Natural killer cell (primary cell): ENCODE measurements around the gene TMEM170A. TPM values are rescaled to one million over a fixed set of nuclear protein-coding genes. Genes with fewer than 3 reads are reported as not detected.

ENCODE experiments used
- ATAC-seq, 3 donors: fragments of 150-1000 bp in 2 of 3; fragments of 200-7000 bp in 1 of 3; cut with Tn5 transposase; 1 replicate in 1 of 3; 2 replicates in 2 of 3; pipeline ENCODE4 v1.10.0; 2021; ENCODE audit warnings: mild to moderate bottlenecking in 2 of 3, moderate library complexity in 2 of 3
- DNase-seq, 2 donors: peaks; one replicate each; pipeline versions ENCODE4 v3.0.0 to v3.0.0-alpha.2; 2013 to 2021; ENCODE audit warnings: mixed read lengths in 1 of 2
- H3K27ac ChIP-seq: one replicate; pipeline ENCODE4 v1.5.1; 2013; ENCODE audit warnings: mild to moderate bottlenecking, low read length
- H3K27me3 ChIP-seq: one replicate; pipeline ENCODE4 v1.6.1; 2013; ENCODE audit warnings: low read length; ENCODE audit not compliant: control insufficient read depth, insufficient read depth
- H3K36me3 ChIP-seq: one replicate; pipeline ENCODE4 v1.6.1; 2013; ENCODE audit warnings: low read length; ENCODE audit not compliant: control insufficient read depth, insufficient read depth
- H3K4me1 ChIP-seq: one replicate; pipeline ENCODE4 v1.6.1; 2013; ENCODE audit warnings: low read length; ENCODE audit not compliant: control insufficient read depth, insufficient read depth
- H3K4me3 ChIP-seq: one replicate; pipeline ENCODE4 v1.5.1; 2013; ENCODE audit warnings: low read length
- H3K9me3 ChIP-seq: one replicate; pipeline ENCODE4 v1.6.1; 2013; ENCODE audit warnings: low read length; ENCODE audit not compliant: control insufficient read depth, insufficient read depth
- H3K27ac Mint-ChIP-seq, 2 donors: one replicate each; pipeline ENCODE4 v1.8.0; 2022; ENCODE audit warnings: mild to moderate bottlenecking in 2 of 2, mixed read lengths in 2 of 2, moderate library complexity in 1 of 2
- H3K27me3 Mint-ChIP-seq, 2 donors: one replicate each; pipeline ENCODE4 v1.8.0; 2022; ENCODE audit warnings: low read depth in 2 of 2, mixed read lengths in 2 of 2
- H3K36me3 Mint-ChIP-seq: one replicate; pipeline ENCODE4 v1.8.0; 2022; ENCODE audit warnings: mixed read lengths
- H3K4me1 Mint-ChIP-seq, 2 donors: one replicate each; pipeline ENCODE4 v1.8.0; 2022; ENCODE audit warnings: mixed read lengths in 2 of 2
- H3K4me3 Mint-ChIP-seq: one replicate; pipeline ENCODE4 v1.8.0; 2022; ENCODE audit warnings: mild to moderate bottlenecking, moderate library complexity, mixed read lengths
- H3K9me3 Mint-ChIP-seq, 2 donors: one replicate each; pipeline ENCODE4 v1.8.0; 2022; ENCODE audit warnings: mixed read lengths in 2 of 2
- WGBS: methylation state at CpG from one replicate; pipeline ENCODE4 v1.1.7; 2013; ENCODE audit warnings: missing lambda C conversion rate; ENCODE audit not compliant: insufficient coverage; 5-methylcytosine and 5-hydroxymethylcytosine counted together
- intact Hi-C: fragments of 100-400 bp; cut with micrococcal nuclease; formaldehyde crosslinking; loops from one replicate; pipeline ENCODE4 v1.14.2; 2022
- total RNA-seq, 4 donors: library from RNA; stranded (reverse); fragments of 120-200 nt in 1 of 4; gene quantifications; one replicate each; pipeline versions ENCODE4 v1.2.3 to v1.2.4, GENCODE V29; 2013 to 2022
- TF ChIP-seq, protein P1 (sequence below): fragments of 200-600 bp; IDR thresholded peaks from one replicate; pipeline ENCODE4 v1.8.0; 2022; ENCODE audit warnings: antibody characterized with exemption

Gene TMEM170A
- total RNA-seq, 3 donors from 2014 or later (not counting 1 experiment from before 2014, with no cell fraction given) = 51.5 to 61.0 (median 53.9) TPM

DNA sequence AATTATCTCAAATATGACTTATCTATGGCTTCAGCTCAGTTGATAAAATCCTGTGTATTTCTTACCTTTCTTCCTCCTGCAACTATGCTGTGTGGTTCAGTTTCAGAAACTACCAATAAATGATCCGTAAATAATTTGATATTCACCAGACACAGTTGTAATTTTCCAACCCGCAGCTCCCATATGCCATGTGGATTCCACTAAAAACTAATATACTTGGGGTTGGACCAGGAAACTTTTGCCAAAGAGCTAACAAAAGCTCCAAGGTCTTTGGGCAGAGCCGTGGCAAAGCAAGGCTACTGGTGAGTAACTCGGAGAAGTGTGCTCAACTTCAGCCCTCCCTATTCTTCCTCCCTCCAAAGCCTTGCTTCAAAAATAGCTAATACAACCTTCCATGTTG is 33.1 kb upstream of the TMEM170A start:
- ATAC-seq = no peak
- H3K4me1 Mint-ChIP-seq = peaks cover 8% of the 10 kb centered on the region in 2 donors

DNA sequence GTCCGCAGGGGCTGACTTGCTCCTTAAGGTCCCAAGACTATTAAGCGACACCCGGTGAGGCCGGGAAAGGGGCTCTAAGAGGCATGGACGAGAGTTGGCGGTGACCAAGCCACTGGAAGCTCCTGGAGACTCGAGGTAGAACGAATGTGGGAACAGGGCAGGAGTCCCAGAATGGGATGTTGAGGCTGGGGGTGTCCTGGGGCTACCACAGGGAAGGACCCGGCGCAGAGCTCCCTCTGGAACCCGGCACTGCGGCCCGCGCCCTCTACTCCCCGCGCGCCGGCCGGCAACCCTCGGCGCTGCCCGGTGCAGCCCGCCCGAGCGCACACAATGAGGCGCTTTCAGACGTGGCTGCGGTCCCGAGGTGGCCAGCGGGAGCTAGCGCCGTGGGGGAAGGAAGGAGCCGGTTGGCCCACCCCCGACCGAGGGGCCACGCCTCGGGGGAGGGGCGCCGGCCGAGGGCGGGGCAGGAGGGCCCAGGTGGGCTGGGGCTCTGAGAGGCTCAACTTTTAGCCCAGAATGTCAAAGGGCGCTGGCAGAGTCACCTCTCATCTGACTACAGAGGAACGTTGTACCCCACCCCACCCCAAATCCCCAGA is 30.7 kb upstream of the TMEM170A start, which contains the start of gene CHST6:
TSS of gene CHST6 (minus strand) at position 366 of the 599 bp plus-strand sequence. CDS start 15,613 bp downstream, outside the sequence.
- Mint-ChIP-seq H3K4me1 (peaks cover 8% of the 10 kb centered on the region in 2 donors), H3K4me3 (no peak within 1 kb of the TSS), H3K9me3 (no peaks in the 10 kb centered on the region), H3K27me3 (peaks cover 9 to 11% of the 10 kb centered on the region in 2 donors), H3K36me3 (no peaks in the 10 kb centered on the region), H3K27ac (no peak within 1 kb of the TSS)
- Histone ChIP-seq H3K36me3 (no peaks in the 10 kb centered on the region), H3K4me3 (no peak within 1 kb of the TSS), H3K4me1 (peaks cover 7% of the 10 kb centered on the region), H3K9me3 (no peaks in the 10 kb centered on the region), H3K27ac (no peak within 1 kb of the TSS), H3K27me3 (peaks cover 11% of the 10 kb centered on the region)
- intact Hi-C loops = no loop called here
- WGBS = 2% methylated on average over 43 of the region's 43 CpGs
- DNase-seq (peak in 1 of 2 donors; percentile 31), ATAC-seq (peak; percentile 53 to 86 (median 64))
- TF ChIP-seq, protein P1, sequence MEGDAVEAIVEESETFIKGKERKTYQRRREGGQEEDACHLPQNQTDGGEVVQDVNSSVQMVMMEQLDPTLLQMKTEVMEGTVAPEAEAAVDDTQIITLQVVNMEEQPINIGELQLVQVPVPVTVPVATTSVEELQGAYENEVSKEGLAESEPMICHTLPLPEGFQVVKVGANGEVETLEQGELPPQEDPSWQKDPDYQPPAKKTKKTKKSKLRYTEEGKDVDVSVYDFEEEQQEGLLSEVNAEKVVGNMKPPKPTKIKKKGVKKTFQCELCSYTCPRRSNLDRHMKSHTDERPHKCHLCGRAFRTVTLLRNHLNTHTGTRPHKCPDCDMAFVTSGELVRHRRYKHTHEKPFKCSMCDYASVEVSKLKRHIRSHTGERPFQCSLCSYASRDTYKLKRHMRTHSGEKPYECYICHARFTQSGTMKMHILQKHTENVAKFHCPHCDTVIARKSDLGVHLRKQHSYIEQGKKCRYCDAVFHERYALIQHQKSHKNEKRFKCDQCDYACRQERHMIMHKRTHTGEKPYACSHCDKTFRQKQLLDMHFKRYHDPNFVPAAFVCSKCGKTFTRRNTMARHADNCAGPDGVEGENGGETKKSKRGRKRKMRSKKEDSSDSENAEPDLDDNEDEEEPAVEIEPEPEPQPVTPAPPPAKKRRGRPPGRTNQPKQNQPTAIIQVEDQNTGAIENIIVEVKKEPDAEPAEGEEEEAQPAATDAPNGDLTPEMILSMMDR = no peak

More for the DNA sequence above, 33.1 kb upstream of the TMEM170A start:
- TF ChIP-seq, protein P1 = no peak
- DNase-seq = no peak
- no peaks in the 10 kb centered on the region for H3K36me3 ChIP-seq
- intact Hi-C loops = no loop called here
- Mint-ChIP-seq H3K27ac (no peak overlapping the region), H3K36me3 (no peaks in the 10 kb centered on the region), H3K9me3 (no peaks in the 10 kb centered on the region), H3K27me3 (peaks cover 9 to 11% of the 10 kb centered on the region in 2 donors), H3K4me3 (no peak overlapping the region)
- H3K4me1 ChIP-seq = peaks cover 7% of the 10 kb centered on the region
- H3K27me3 ChIP-seq = peaks cover 11% of the 10 kb centered on the region
- H3K27ac ChIP-seq = no peak overlapping the region
- no peak overlapping the region for H3K4me3 ChIP-seq
- WGBS = 91% methylated on average over 4 of the region's 4 CpGs
- no peaks in the 10 kb centered on the region for H3K9me3 ChIP-seq

DNA sequence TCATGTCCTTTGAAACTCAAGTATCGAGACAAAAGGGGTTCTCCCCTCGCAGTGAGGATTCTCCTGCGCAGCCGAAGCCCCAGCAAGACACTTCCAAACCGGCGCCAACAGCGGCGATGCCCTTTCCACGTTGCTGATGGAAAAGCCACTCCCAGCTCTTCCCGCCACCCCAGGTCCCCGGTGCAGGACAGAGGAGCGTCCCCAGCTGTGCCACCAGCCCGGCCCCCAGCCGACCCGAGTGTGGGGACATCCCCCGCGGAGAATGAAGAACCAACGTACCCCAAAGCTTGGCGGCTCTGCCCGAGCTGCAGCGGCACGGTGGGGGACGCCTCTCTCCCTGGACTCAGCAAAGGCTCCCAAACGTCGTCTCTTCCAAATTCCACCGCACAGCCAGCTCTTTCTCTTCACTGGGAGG is 30.2 kb upstream of the TMEM170A start:
- no peak overlapping the region for H3K27ac Mint-ChIP-seq
- no peak overlapping the region for H3K27ac ChIP-seq
- 21% methylated on average over 26 of the region's 26 CpGs for WGBS
- H3K27me3 Mint-ChIP-seq = peaks cover 9 to 11% of the 10 kb centered on the region in 2 donors
- no peaks in the 10 kb centered on the region for H3K36me3 Mint-ChIP-seq
- intact Hi-C loops = no loop called here
- H3K4me1 Mint-ChIP-seq = peaks cover 8% of the 10 kb centered on the region in 2 donors
- H3K9me3 Mint-ChIP-seq = no peaks in the 10 kb centered on the region
- peaks cover 7% of the 10 kb centered on the region for H3K4me1 ChIP-seq
- H3K27me3 ChIP-seq = peaks cover 11% of the 10 kb centered on the region
- TF ChIP-seq, protein P1 = no peak
- DNase-seq = no peak
- no peak overlapping the region for H3K4me3 ChIP-seq
- ATAC-seq = no peak
- no peak overlapping the region for H3K4me3 Mint-ChIP-seq
- H3K36me3 ChIP-seq = no peaks in the 10 kb centered on the region
- H3K9me3 ChIP-seq = no peaks in the 10 kb centered on the region
